PFSK-1 (cell line): Measurements from ENCODE around the gene GUCY1A1.

Experiments used
- FOXP2 ChIP-seq: optimal IDR thresholded peaks from 2 replicates; pipeline ENCODE3; 2011; ENCODE audit warnings: borderline replicate concordance, control low read depth, inconsistent platforms; ENCODE audit not compliant: insufficient read depth; ENCODE audit errors: extremely low read length, extremely low read depth
- POLR2AphosphoS5 ChIP-seq: IDR thresholded peaks from 2 replicates; pipeline ENCODE4 v1.6.1; 2012; ENCODE audit warnings: low read depth, mild to moderate bottlenecking, control low read depth, low read length, moderate library complexity
- SIN3A ChIP-seq: IDR thresholded peaks from 2 replicates; pipeline ENCODE4 v1.6.1; 2012; ENCODE audit warnings: mild to moderate bottlenecking, low read length, moderate library complexity, borderline replicate concordance; ENCODE audit not compliant: insufficient read depth
- TAF1 ChIP-seq: IDR thresholded peaks from 2 replicates; pipeline ENCODE4 v1.6.1; 2012; ENCODE audit warnings: low read length, control low read depth, borderline replicate concordance; ENCODE audit not compliant: insufficient read depth
- TF ChIP-seq, protein P1 (sequence below), 2 experiments: IDR thresholded peaks; 2 replicates each; pipeline versions ENCODE4 v1.6.1 to v1.8.0; 2011 to 2012; ENCODE audit warnings: low read depth in 2 of 2, low read length in 2 of 2, control low read depth in 1 of 2, inconsistent platforms in 1 of 2, mild to moderate bottlenecking in 1 of 2, moderate library complexity in 1 of 2; ENCODE audit not compliant: insufficient read depth in 1 of 2

DNA sequence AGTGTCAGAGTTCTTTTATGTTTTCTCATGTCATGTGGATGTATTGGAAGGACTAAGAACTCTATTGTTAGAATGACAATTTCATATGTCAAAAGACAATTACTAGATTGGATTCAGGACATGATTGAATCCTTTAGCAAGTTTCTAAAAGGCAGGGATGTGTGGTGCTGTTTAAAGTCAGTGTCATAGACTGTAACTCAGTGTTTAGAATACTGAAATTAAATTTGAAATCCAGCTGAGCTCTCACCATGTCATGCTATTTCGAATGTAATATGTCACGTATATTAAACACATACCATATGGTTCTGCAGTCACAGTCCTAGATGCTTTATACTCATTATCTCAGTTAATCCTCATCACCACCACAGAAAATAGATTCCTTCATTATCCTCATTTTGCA is 100.0 kb downstream of the GUCY1A1 start:
- TF ChIP-seq, protein P1, sequence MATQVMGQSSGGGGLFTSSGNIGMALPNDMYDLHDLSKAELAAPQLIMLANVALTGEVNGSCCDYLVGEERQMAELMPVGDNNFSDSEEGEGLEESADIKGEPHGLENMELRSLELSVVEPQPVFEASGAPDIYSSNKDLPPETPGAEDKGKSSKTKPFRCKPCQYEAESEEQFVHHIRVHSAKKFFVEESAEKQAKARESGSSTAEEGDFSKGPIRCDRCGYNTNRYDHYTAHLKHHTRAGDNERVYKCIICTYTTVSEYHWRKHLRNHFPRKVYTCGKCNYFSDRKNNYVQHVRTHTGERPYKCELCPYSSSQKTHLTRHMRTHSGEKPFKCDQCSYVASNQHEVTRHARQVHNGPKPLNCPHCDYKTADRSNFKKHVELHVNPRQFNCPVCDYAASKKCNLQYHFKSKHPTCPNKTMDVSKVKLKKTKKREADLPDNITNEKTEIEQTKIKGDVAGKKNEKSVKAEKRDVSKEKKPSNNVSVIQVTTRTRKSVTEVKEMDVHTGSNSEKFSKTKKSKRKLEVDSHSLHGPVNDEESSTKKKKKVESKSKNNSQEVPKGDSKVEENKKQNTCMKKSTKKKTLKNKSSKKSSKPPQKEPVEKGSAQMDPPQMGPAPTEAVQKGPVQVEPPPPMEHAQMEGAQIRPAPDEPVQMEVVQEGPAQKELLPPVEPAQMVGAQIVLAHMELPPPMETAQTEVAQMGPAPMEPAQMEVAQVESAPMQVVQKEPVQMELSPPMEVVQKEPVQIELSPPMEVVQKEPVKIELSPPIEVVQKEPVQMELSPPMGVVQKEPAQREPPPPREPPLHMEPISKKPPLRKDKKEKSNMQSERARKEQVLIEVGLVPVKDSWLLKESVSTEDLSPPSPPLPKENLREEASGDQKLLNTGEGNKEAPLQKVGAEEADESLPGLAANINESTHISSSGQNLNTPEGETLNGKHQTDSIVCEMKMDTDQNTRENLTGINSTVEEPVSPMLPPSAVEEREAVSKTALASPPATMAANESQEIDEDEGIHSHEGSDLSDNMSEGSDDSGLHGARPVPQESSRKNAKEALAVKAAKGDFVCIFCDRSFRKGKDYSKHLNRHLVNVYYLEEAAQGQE (IDR thresholded peaks at IDR 0.05; ENCODE audit: insufficient read depth in 1 of 2, low read depth in 2 of 2, low read length in 2 of 2): no peak
- no peak for TF ChIP-seq POLR2AphosphoS5
- TF ChIP-seq TAF1: no peak
- no peak for TF ChIP-seq FOXP2
- no peak for TF ChIP-seq SIN3A
